OCI-LY1 (cell line): ENCODE measurements around the gene SKAP2.

ENCODE experiments used
- EZH2 ChIP-seq: fragments of 200-600 bp; sonication (generic), shearing (Covaris generic); IDR thresholded peaks from 2 replicates; pipeline ENCODE4 v1.8.0; 2017; ENCODE audit warnings: borderline replicate concordance, mixed run types, mild to moderate bottlenecking, antibody characterized with exemption, low read length, moderate library complexity, mixed read lengths
- TF ChIP-seq, protein P1 (sequence below): fragments of 200-600 bp; sonication (generic), shearing (Covaris generic); IDR thresholded peaks from 2 replicates; pipeline ENCODE4 v1.5.1; 2017; ENCODE audit warnings: mild to moderate bottlenecking, antibody characterized with exemption, low read length, moderate library complexity, mixed read lengths

GRCh38 chr7:26659121-26659520, 205.3 kb downstream of the SKAP2 start:
- TF ChIP-seq, protein P1, sequence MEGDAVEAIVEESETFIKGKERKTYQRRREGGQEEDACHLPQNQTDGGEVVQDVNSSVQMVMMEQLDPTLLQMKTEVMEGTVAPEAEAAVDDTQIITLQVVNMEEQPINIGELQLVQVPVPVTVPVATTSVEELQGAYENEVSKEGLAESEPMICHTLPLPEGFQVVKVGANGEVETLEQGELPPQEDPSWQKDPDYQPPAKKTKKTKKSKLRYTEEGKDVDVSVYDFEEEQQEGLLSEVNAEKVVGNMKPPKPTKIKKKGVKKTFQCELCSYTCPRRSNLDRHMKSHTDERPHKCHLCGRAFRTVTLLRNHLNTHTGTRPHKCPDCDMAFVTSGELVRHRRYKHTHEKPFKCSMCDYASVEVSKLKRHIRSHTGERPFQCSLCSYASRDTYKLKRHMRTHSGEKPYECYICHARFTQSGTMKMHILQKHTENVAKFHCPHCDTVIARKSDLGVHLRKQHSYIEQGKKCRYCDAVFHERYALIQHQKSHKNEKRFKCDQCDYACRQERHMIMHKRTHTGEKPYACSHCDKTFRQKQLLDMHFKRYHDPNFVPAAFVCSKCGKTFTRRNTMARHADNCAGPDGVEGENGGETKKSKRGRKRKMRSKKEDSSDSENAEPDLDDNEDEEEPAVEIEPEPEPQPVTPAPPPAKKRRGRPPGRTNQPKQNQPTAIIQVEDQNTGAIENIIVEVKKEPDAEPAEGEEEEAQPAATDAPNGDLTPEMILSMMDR, result no peak
- TF ChIP-seq EZH2, result no peak
